HG03045 (cell line): ENCODE results near the gene ORMDL1.

ENCODE experiments used
- ATAC-seq: cut with Tn5 transposase; IDR thresholded peaks from one replicate; pipeline ENCODE4 v1.9.1; 2021; ENCODE audit warnings: mild to moderate bottlenecking, moderate library complexity; ENCODE audit not compliant: unreplicated experiment

ORMDL1 gene

GRCh38 chr2:189783927-189784867, at the start of gene ORMDL1, which contains the start of gene PMS1:
TSS of gene ORMDL1 (minus strand) at chr2:189784339. CDS start at chr2:189782595, 1,744 bp downstream.
TSS of gene PMS1 (plus strand) at chr2:189784450. CDS start at chr2:189791810, 7,360 bp downstream.
- ATAC-seq = peak; percentile 96

DNA sequence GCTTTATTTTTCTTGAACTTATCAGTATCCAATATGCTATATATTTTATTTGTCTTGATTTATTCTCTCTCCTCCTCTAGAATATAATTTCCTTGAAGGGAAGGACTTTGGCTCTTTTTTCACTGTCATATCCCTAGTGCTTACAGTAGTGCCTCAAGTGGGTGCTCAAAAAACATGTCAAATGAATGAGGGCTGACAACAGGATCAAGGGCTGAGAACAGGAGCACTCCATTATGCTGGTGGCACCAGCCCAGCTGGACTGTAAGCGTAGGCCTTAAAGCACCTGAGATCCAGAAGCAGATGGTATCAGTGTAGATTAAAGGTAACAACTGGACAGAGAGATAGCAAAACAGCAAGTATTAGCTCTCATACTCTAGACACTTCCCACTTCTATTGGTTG, 46.4 kb upstream of the ORMDL1 start:
- no peak for ATAC-seq

DNA sequence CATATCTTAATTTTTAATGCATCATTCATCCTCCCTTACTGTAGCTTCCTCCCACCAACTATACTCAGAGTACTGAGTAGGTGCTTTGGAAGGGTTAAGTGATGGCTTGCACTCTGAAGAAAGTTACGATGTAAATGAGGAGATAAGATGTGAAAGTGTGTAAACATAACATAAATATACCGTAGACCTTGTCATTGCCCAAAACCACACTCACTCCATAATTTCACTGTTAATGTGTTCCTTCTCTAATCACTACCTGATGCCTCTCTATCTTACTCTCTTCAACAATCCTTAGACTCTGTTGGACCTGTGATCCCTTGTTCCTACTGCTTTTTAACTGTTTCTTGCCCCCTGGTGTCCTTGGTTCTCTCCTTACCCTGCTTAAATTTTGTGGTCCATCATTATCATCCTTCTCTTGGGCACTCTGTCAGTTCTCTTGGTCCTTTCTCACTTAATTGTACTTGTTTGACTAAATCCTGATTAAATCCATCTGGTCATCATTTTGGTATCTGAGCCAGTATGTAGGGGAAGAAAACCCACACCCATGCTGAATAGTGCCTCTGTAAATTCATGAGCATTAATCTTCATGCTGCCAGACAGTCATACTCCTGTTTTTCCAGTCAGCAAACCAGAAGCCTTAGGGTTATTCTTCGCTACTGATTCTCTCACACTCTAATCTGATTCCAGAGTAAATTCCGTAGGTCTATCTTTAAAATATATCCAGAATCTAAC, 45.1 kb upstream of the ORMDL1 start:
- no peak for ATAC-seq

- ATAC-seq = no peak
Observed at GRCh38 chr2:189826039-189826438, 41.9 kb upstream of the ORMDL1 start.

DNA sequence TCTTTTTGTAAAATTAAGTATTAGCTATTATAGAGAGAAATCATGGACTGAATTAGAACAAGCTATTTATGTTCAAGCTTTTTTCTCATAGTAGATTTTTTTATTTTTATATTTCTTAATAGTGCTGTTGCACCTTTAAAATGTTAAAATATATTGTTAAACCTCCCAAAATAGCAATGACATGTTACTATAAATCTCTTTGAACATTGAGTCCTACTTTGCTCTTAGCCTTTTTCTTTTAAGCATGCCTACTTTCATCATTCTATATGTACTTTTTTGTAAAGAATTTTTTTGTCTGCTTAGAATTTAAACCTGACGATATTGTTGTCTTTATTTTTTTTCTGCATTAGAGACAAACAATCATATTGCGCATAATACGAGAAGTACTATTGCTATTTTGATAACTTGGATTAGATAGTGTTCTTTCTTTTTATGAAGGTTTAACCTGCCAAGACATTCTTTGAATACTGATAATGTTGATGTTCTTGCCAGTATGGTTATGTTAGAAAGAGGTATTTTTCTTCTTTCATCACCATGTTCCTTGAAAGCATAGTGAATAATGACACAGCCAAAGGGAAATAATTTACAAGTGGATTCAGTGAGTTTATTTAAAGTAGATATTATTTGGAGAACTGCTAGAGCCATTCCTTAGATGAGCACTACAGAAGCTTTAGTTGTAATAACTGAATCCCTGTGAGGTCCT, 40.7 kb upstream of the ORMDL1 start:
- no peak for ATAC-seq

DNA sequence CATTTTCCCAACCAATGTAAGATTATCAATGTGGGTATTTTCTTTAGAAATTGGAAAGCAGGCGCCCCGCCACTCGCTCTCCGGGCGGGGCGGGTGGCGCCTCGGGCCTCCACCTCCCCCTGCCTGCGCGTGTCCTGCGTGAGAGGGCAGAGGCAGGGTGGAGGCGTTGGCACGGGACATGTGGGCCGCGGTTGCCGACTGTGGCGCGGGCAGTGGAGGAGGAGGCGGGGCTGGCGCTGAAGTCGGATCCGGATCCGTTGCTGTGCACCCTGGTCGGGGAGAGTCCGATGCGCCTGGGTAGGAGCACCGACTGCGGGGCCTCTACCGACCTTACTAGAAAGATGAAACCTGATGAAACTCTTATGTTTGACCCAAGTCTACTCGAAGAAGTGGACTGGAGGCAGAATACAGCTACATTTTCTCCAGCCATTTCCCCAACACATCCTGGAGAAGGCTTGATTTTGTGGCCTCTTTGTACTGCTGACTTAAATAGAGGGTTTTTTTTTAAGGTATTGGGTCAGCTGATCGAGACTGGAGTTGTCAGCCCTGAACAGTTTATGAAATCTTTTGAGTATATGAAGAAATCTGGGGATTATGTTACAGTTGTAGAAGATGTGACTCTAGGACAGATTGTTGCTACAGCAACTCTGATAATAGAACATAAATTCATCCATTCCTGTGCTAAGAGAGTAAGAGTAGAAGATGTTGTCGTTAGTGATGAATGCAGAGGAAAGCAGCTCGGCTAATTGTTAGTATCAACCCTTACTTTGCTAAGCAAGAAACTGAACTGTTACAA, 38.0 kb upstream of the ORMDL1 start:
- no peak for ATAC-seq

- no peak for ATAC-seq
Observed at GRCh38 chr2:189819297-189819704, 35.2 kb upstream of the ORMDL1 start.

DNA sequence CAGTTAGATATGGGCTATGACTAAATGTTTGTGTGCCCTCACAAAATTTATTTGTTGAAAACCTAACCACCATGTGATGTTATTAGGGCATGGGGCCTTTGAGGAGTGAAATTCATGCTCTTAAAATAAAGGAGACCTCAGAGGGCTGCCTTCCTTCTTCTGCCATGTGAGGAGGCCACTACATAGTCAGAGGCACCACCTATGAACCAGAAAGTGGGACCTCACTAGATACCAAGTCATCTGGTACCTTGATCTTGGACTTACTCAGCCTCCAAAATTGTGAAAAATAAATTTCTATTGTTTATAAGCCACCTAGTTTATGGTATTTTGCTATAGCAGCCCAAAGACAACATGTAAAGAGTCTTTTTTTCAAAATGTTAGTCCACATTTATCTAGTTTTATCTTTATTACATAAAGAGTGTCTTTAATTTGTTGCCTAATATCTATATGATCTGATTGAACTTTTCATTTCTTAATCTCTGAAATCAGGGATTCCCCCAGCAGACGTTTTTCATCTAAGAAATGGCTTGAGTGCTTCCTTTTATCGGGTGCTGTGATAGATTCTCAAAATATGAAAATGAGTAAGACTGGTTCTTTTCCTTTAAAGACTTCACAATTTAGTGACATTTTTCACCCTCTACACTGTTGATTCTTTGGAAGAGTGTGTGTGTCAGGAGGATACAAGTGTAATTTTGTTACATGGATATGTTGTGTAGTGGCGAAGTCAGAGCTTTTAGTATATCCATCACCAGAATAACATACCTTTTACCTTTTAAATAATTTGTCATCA, 34.3 kb upstream of the ORMDL1 start:
- ATAC-seq = no peak

DNA sequence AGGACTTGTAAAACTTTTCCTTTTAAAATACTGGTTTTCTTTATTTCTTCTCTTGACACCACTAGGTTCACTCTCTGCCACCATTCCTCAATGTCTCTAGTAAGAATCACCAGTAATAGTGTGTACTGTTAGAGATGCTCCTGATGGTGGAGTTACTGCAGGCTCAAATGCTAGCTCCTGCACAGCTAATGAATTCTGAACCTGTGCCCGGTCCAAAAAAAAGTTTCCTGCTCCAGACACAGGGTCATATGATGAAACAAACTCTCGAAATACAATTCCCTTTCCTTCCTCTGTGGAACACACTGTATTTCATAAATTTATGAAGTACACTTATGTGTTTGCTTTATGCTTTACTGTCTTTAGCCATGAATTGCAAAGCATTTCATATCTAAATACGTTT, 19.3 kb upstream of the ORMDL1 start:
- no peak for ATAC-seq

GRCh38 chr2:189802396-189802912, 18.3 kb upstream of the ORMDL1 start:
- ATAC-seq = no peak

GRCh38 chr2:189799531-189799930, 15.4 kb upstream of the ORMDL1 start:
- ATAC-seq = no peak

- ATAC-seq = no peak
Observed at GRCh38 chr2:189799030-189799331, 14.8 kb upstream of the ORMDL1 start.

- peak; percentile 69 for ATAC-seq
Observed at GRCh38 chr2:189798312-189799029, 14.3 kb upstream of the ORMDL1 start.

DNA sequence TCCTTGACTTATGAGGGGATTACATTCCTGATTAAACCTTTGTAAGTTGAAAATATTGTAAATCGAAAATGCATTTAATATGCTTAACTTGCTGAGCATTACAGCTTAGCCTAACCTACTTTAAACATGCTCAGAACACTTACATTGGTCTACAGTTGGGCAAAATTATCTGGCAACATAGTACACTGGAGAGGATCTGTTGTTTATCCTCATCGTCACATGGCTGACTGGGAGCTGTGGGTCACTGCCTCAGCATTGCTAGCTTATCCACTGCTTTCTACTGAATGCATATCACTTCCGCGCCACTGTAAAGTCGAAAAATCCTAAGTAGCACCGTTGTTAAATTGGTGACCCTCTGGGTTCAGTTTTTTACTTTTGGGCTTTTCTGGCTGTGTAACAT, 13.8 kb upstream of the ORMDL1 start:
- no peak for ATAC-seq

DNA sequence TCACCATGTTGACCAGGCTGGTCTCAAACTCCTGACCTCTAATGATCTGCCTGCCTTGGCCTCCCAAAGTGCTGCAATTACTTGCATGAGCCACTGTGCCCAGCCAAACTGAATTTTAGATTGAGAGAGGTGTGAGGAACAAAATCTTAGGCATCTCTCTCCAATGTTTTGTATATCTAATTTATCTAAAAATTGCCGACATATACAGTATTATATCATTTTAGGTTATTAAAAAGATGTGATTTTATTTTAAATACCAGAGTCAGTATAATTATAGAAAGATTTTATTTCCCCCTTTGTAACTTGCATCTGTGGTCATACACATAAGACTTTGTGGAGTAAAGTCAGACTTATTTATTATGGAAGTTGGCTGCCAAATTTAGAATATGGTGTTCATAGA, 10.2 kb upstream of the ORMDL1 start:
- ATAC-seq = no peak

DNA sequence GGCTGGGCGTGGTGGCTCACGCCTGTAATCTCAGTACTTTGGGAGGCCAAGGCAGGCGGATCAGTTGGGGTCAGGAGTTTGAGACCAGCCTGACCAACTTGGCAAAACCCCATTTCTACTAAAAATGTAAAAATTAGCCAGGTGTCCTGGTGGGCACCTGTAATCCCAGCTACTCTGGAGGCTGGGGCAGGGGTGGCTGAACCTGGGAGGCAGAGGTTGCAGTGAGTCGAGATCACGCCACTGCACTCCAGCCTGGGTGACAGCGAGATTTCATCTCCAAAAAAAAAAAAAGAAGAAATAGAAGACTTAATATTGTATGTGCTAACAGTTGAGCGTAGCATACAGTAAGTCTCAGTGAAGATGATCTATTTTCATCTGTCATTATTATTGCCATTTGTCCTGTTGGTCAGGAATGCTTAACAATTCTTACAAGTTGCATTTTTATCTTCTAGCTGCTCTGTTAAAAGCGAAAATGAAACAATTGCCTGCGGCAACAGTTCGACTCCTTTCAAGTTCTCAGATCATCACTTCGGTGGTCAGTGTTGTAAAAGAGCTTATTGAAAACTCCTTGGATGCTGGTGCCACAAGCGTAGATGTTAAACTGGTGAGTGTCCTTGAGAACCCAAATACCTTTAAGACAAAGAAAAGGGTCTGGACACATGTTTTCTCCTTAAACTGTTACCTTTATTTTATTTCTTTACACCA, 7.4 kb upstream of the ORMDL1 start:
- no peak for ATAC-seq

GRCh38 chr2:189783451-189783926, 650 bp downstream of the ORMDL1 start:
- peak; percentile 17 for ATAC-seq

DNA sequence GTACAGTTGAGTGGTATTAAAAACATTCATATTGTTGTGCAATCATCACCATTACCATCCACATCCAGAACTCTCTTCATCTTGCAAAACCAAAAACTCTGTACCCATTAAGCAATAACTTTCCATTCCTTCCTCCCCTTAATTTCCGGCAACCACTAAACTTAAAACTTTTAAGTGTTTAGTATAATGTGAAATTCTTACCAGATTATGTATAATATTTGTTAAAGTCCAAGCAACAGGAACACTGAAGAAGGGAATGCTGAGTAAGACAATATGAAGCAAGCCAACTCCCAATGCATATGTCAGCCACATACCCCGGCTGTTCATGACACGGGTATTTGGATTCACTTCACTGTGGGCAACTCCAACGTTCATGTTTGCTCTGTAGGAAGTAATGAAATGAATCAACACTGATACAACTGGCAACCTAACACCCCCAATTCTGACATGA, 1.9 kb downstream of the ORMDL1 start:
- no peak for ATAC-seq
